WERI-Rb-1 (cell line): Measurements from ENCODE around the gene GDI1.

Experiments
- DNase-seq: peaks from one replicate; pipeline ENCODE4 v3.0.0-alpha.2; 2020
- H3K27ac ChIP-seq: fragments of 250-450 bp; sonication (Bioruptor Pico); 2 replicates; pipeline ENCODE4 v1.5.1; 2020; ENCODE audit warnings: mild to moderate bottlenecking, moderate library complexity
- H3K27me3 ChIP-seq: fragments of 250-450 bp; sonication (Bioruptor Pico); 2 replicates; pipeline ENCODE4 v1.5.1; 2021; ENCODE audit warnings: mild to moderate bottlenecking, low read depth, moderate library complexity; ENCODE audit not compliant: insufficient read depth, severe bottlenecking
- H3K36me3 ChIP-seq: fragments of 250-450 bp; sonication (Bioruptor Pico); 2 replicates; pipeline ENCODE4 v1.5.1; 2020; ENCODE audit warnings: mild to moderate bottlenecking, moderate library complexity
- H3K4me3 ChIP-seq: 2 replicates; pipeline ENCODE4 v1.5.1; 2011; ENCODE audit warnings: low read depth, mild to moderate bottlenecking, control low read depth, low read length
- H3K9me3 ChIP-seq: fragments of 250-450 bp; sonication (Bioruptor Pico); 2 replicates; pipeline ENCODE4 v1.5.1; 2021; ENCODE audit warnings: mild to moderate bottlenecking, moderate library complexity; ENCODE audit not compliant: severe bottlenecking
- CTCF ChIP-seq: IDR thresholded peaks from 2 replicates; pipeline ENCODE4 v1.5.1; 2011; ENCODE audit warnings: low read depth, mild to moderate bottlenecking, control low read depth, inconsistent platforms, low read length

The GDI1 gene

GRCh38 chrX:154460326-154460725 is 23.4 kb downstream of the GDI1 start:
- peaks cover 46% of the 10 kb centered on the region for H3K36me3 ChIP-seq
- H3K9me3 ChIP-seq: peaks cover under 1% of the 10 kb centered on the region
- H3K27ac ChIP-seq: peak overlapping the region; percentile 67
- peaks cover 27% of the 10 kb centered on the region for H3K27me3 ChIP-seq
- DNase-seq: peak; percentile 40
- TF ChIP-seq CTCF: peak; percentile 24; the same call in 1 of the 2 replicates
- H3K4me3 ChIP-seq: no peak overlapping the region

- no peaks in the 10 kb centered on the region for H3K9me3 ChIP-seq
- peaks cover 64% of the 10 kb centered on the region for H3K36me3 ChIP-seq
- no peak for TF ChIP-seq CTCF
Measured at GRCh38 chrX:154462396-154462795, 25.4 kb downstream of the GDI1 start.

GRCh38 chrX:154463611-154464220 is 26.8 kb downstream of the GDI1 start:
- no peak for TF ChIP-seq CTCF
- Histone ChIP-seq H3K27ac (no peak overlapping the region), H3K36me3 (peaks cover 78% of the 10 kb centered on the region), H3K9me3 (no peaks in the 10 kb centered on the region), H3K4me3 (no peak overlapping the region), H3K27me3 (peaks cover 40% of the 10 kb centered on the region)
- DNase-seq: no peak

More at GRCh38 chrX:154462396-154462795, 25.4 kb downstream of the GDI1 start:
- no peak for DNase-seq
- no peak overlapping the region for H3K4me3 ChIP-seq
- H3K27me3 ChIP-seq: peaks cover 36% of the 10 kb centered on the region
- no peak overlapping the region for H3K27ac ChIP-seq

- peaks cover 89% of the 10 kb centered on the region for H3K36me3 ChIP-seq
- H3K27ac ChIP-seq: no peak overlapping the region
- no peaks in the 10 kb centered on the region for H3K9me3 ChIP-seq
- H3K4me3 ChIP-seq: no peak overlapping the region
- H3K27me3 ChIP-seq: peaks cover 43% of the 10 kb centered on the region
- DNase-seq: no peak
- no peak for TF ChIP-seq CTCF
Measured at GRCh38 chrX:154464806-154465365, 27.9 kb downstream of the GDI1 start.

- peaks cover 93% of the 10 kb centered on the region for H3K36me3 ChIP-seq
- DNase-seq: no peak
Measured at GRCh38 chrX:154465601-154466000, 28.6 kb downstream of the GDI1 start.

More at GRCh38 chrX:154465601-154466000, 28.6 kb downstream of the GDI1 start:
- no peak overlapping the region for H3K4me3 ChIP-seq
- no peak overlapping the region for H3K27ac ChIP-seq
- H3K9me3 ChIP-seq: no peaks in the 10 kb centered on the region
- no peak for TF ChIP-seq CTCF
- peaks cover 44% of the 10 kb centered on the region for H3K27me3 ChIP-seq
